OCI-LY1 (cell line): ENCODE data around the gene TIMM17B.

Experiments used
- H2AFZ ChIP-seq: fragments of 200-600 bp; sonication (generic), shearing (Covaris generic); 2 replicates; pipeline ENCODE4 v1.6.0; 2014; ENCODE audit warnings: antibody characterized with exemption, mild to moderate bottlenecking, low read length
- H3F3A ChIP-seq: fragments of 200-600 bp; sonication (generic), shearing (Covaris generic); 2 replicates; pipeline ENCODE4 v1.6.0; 2014; ENCODE audit warnings: mild to moderate bottlenecking, antibody characterized with exemption, low read length, moderate library complexity; ENCODE audit not compliant: insufficient read depth
- H3K27ac ChIP-seq: fragments of 200-600 bp; sonication (generic); 2 replicates; pipeline ENCODE4 v1.5.1; 2014; ENCODE audit warnings: low read length, mixed run types, mild to moderate bottlenecking, low read depth; ENCODE audit not compliant: poor library complexity, severe bottlenecking
- H3K27me3 ChIP-seq: fragments of 200-600 bp; sonication (generic); 2 replicates; pipeline ENCODE4 v1.6.0; 2014; ENCODE audit warnings: antibody characterized with exemption, mild to moderate bottlenecking, low read length, moderate library complexity; ENCODE audit not compliant: insufficient read depth
- H3K36me3 ChIP-seq: fragments of 200-600 bp; sonication (generic); 2 replicates; pipeline ENCODE4 v1.6.1; 2014; ENCODE audit warnings: mild to moderate bottlenecking, antibody characterized with exemption, low read length, moderate library complexity, mixed read lengths; ENCODE audit not compliant: insufficient read depth
- H3K4me1 ChIP-seq: fragments of 200-600 bp; sonication (generic); 2 replicates; pipeline ENCODE4 v1.5.1; 2014; ENCODE audit warnings: mild to moderate bottlenecking, low read length, moderate library complexity; ENCODE audit not compliant: insufficient read depth, severe bottlenecking
- H3K4me2 ChIP-seq: fragments of 200-600 bp; sonication (generic), shearing (Covaris generic); 2 replicates; pipeline ENCODE4 v1.6.1; 2014; ENCODE audit warnings: low read length
- H3K4me3 ChIP-seq: fragments of 200-600 bp; sonication (generic); 2 replicates; pipeline ENCODE4 v1.5.1; 2014; ENCODE audit warnings: low read length, low read depth, mild to moderate bottlenecking, mixed read lengths; ENCODE audit not compliant: poor library complexity, severe bottlenecking
- H3K79me2 ChIP-seq: fragments of 200-600 bp; shearing (Covaris generic); 2 replicates; pipeline ENCODE4 v1.6.1; 2016; ENCODE audit warnings: mixed run types, low read length, mixed read lengths; ENCODE audit not compliant: insufficient read depth
- H3K9ac ChIP-seq: fragments of 200-600 bp; sonication (generic), shearing (Covaris generic); 2 replicates; pipeline ENCODE4 v1.6.1; 2014; ENCODE audit warnings: mild to moderate bottlenecking, low read length, mixed read lengths
- H3K9me2 ChIP-seq: fragments of 200-600 bp; sonication (generic), shearing (Covaris generic); 2 replicates; pipeline ENCODE4 v1.6.1; 2014; ENCODE audit warnings: low read depth, mild to moderate bottlenecking, low read length, mixed read lengths
- H3K9me3 ChIP-seq: fragments of 200-600 bp; shearing (Covaris generic); 2 replicates; pipeline ENCODE4 v1.6.1; 2014; ENCODE audit warnings: low read length, mixed read lengths
- H4K20me1 ChIP-seq: fragments of 200-600 bp; sonication (generic), shearing (Covaris generic); 2 replicates; pipeline ENCODE4 v1.6.0; 2016; ENCODE audit warnings: mild to moderate bottlenecking, low read length; ENCODE audit not compliant: insufficient read depth
- CTCF ChIP-seq: fragments of 200-600 bp; sonication (generic), shearing (Covaris generic); IDR thresholded peaks from 2 replicates; pipeline ENCODE4 v1.5.1; 2017; ENCODE audit warnings: mild to moderate bottlenecking, antibody characterized with exemption, low read length, moderate library complexity, mixed read lengths
- EZH2 ChIP-seq: fragments of 200-600 bp; sonication (generic), shearing (Covaris generic); IDR thresholded peaks from 2 replicates; pipeline ENCODE4 v1.8.0; 2017; ENCODE audit warnings: borderline replicate concordance, mixed run types, mild to moderate bottlenecking, antibody characterized with exemption, low read length, moderate library complexity, mixed read lengths

The TIMM17B gene

GRCh38 chrX:48905090-48905790, 7.7 kb upstream of the TIMM17B start:
- no peak overlapping the region for H2AFZ ChIP-seq
- no peaks in the 10 kb centered on the region for H3K9me2 ChIP-seq
- H3K9me3 ChIP-seq, result no peaks in the 10 kb centered on the region
- H3K4me2 ChIP-seq, result no peak overlapping the region
- H3K4me3 ChIP-seq, result no peak overlapping the region
- H3F3A ChIP-seq, result no peaks in the 10 kb centered on the region
- H3K79me2 ChIP-seq, result no peaks in the 10 kb centered on the region
- no peak for TF ChIP-seq EZH2
- no peak for TF ChIP-seq CTCF
- no peak overlapping the region for H3K9ac ChIP-seq
- H3K4me1 ChIP-seq, result peaks cover 3% of the 10 kb centered on the region
- no peaks in the 10 kb centered on the region for H3K27me3 ChIP-seq
- peaks cover 40% of the 10 kb centered on the region for H3K36me3 ChIP-seq
- H3K27ac ChIP-seq, result no peak overlapping the region
- no peaks in the 10 kb centered on the region for H4K20me1 ChIP-seq

- no peaks in the 10 kb centered on the region for H3K27me3 ChIP-seq
- H3K4me1 ChIP-seq, result peaks cover under 1% of the 10 kb centered on the region
Observed at GRCh38 chrX:48904626-48905025, 7.1 kb upstream of the TIMM17B start.

GRCh38 chrX:48904180-48904579, 6.6 kb upstream of the TIMM17B start:
- peaks cover 47% of the 10 kb centered on the region for H3K36me3 ChIP-seq
- no peak for TF ChIP-seq CTCF
- H3K4me2 ChIP-seq, result no peak overlapping the region
- no peaks in the 10 kb centered on the region for H3K27me3 ChIP-seq
- H3K4me3 ChIP-seq, result no peak overlapping the region
- H3K27ac ChIP-seq, result no peak overlapping the region
- no peak overlapping the region for H2AFZ ChIP-seq
- no peak overlapping the region for H3K9ac ChIP-seq
- H3K9me2 ChIP-seq, result no peaks in the 10 kb centered on the region
- H3K4me1 ChIP-seq, result peaks cover 5% of the 10 kb centered on the region
- no peaks in the 10 kb centered on the region for H4K20me1 ChIP-seq
- no peaks in the 10 kb centered on the region for H3K9me3 ChIP-seq
- H3F3A ChIP-seq, result no peaks in the 10 kb centered on the region
- peaks cover 5% of the 10 kb centered on the region; the same call in 1 of the 2 replicates for H3K79me2 ChIP-seq

More at GRCh38 chrX:48904626-48905025, 7.1 kb upstream of the TIMM17B start:
- H3K4me2 ChIP-seq, result no peak overlapping the region
- H3K9me2 ChIP-seq, result no peaks in the 10 kb centered on the region
- H2AFZ ChIP-seq, result no peak overlapping the region
- H3K27ac ChIP-seq, result no peak overlapping the region
- peaks cover under 1% of the 10 kb centered on the region; the same call in 1 of the 2 replicates for H3K79me2 ChIP-seq
- H4K20me1 ChIP-seq, result no peaks in the 10 kb centered on the region
- TF ChIP-seq EZH2, result no peak
- no peak for TF ChIP-seq CTCF
- no peaks in the 10 kb centered on the region for H3K9me3 ChIP-seq
- H3F3A ChIP-seq, result no peaks in the 10 kb centered on the region
- H3K4me3 ChIP-seq, result no peak overlapping the region
- peaks cover 42% of the 10 kb centered on the region for H3K36me3 ChIP-seq
- H3K9ac ChIP-seq, result no peak overlapping the region
